IPS DF 4.7 (cell line): ENCODE results near the gene IFNGR2.
"Not testable (repeated sequence)": the region's sequence is repeated elsewhere in the genome, so short reads cannot be mapped to it uniquely, and the experiment has no call there.

Experiments
- DNase-seq: peaks from one replicate; pipeline ENCODE4 v3.0.0-alpha.2; 2013; ENCODE audit warnings: low spot score; ENCODE audit errors: extremely low read depth

Gene IFNGR2

DNA sequence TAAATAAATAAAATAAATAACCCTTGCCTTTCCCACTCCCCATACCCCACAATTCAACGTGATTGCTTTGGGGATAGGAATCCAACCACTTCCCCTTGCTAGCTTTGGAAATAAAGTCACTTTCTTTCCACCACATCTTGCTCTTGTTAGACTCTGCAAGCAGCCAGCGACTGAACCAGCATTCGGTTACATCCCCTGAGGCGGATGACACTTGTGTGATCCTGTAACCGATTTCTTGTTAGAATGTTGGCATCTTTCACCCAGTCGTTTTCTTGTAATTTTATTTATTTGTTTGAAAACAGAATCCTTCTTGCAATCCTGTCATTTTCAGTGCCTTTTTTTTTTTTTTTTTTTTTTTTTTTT lies 1.6 kb upstream of the IFNGR2 start:
- no peak for DNase-seq

DNA sequence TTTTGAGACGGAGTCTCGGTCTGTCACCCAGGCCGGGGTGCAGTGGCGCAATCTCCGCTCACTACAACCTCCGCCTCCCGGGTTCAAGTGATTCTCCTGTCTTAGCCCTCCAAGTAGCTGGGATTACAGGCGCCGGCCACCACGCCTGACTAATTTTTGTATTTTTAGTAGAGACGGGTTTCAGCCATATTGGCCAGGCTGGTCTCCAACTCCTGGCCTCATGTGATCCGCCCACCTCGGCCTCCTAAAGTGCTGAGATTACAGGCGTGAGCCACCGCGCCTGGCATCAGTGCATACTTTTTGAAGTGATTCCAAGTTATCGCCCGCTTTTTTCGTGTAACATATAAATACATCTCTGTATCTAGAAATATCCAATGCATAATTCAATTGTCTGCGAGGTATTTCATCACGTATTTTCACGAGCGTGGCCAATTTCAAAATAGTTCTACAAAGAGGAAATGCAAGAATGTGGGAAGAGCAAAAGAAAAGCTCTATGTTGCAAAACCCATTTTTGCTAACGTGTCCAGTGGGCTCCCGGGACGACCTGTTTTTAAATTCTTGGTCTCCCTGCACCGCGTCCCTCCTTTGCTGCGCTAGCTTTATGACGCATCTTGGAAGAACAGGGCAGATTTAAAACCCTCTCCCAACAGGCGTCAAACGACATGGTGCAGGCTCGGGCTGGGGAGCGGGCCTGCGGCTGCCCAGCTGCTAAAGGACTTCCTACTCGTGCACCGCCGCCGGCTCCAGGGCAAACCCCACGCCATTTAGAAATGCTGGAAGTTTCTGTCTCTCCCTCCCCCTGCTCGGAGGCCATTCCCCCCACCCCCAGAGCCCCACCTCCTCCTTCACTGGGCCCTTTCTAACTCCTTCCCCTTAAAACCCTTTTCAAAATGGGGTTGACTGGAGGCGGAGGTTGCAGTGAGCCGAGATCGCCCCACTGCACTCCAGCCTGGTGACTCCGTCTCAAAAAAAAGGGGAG lies 923 bp upstream of the IFNGR2 start:
- no peak for DNase-seq

DNA sequence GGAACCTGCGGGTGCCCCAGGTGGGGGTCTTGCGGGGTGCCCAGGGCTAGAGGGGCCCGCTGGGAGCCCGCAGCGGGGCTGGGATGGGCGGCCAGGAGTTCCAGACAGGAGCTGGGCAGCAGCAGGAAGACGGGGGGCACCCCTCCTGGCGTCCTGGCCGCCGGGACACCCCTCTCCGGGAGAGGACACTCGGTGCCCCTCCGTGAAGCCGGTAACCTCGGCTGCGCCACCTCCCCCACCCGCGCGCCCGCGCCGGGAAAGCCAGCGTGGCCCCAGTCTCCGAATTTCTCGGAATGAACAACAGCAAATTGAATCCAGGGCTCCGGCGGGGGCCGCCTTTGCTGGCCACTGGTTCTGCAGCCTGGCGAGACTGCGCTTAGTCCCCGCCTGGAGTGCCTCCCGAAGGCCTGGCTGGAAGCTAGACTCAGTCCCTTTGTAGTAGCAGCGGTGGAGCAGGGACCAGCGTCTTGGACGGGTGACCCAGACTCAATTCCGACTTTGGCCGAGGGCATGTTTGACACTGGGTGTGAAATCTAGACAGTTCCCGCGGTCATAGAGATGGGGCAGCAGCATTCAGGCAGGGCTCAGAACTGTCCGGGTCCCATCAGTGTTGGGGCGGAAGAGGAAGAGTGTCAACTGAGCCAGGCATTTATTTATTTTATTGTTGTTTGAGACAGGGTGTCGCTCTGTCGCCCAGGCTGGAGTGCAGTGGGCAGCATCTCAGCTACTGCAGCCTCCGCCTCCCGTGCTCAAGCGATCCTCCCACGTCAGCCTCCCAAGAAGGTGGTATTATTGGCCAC lies 773 bp downstream of the IFNGR2 start:
- no peak for DNase-seq

DNA sequence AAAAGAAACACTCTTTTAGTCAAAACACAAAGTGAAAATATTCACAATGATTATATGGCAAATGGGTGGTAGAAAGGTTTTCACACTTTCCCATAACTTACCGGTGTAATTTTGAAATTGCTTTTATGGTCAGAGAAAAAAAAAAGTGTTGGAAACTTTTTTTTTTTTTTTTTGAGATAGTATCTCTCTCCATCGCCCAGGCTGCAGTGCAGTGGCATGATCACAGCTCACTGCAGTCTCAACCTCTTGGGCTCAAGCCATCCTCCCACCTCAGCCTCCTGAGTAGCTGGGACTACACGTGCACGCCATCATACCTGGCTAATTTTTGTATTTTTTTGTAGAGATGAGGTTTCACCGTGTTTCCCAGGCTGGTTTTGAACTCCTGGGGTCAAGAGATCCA lies 3.3 kb downstream of the IFNGR2 start:
- no peak for DNase-seq

- DNase-seq, result no peak
Observed at GRCh38 chr21:33411949-33412430, 8.8 kb downstream of the IFNGR2 start.

DNA sequence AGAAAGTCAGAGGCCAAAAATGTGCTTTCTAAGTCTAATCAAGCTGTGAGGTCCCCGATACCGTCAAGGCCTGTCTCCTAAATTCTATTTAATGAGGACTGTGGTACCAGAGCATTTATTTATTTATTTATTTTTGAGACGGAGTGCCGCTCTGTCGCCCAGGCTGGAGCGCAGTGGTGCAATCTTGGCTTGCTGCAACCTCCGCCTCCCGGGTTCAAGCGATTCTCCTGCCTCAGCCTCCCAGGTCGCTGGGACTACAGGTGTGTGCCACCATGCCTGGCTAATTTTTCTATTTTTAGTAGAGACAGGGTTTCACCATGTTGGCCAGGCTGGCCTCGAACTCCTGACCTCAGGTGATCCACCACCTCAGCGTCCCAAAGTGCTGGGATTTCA lies 9.2 kb downstream of the IFNGR2 start:
- not testable (repeated sequence) for DNase-seq

DNA sequence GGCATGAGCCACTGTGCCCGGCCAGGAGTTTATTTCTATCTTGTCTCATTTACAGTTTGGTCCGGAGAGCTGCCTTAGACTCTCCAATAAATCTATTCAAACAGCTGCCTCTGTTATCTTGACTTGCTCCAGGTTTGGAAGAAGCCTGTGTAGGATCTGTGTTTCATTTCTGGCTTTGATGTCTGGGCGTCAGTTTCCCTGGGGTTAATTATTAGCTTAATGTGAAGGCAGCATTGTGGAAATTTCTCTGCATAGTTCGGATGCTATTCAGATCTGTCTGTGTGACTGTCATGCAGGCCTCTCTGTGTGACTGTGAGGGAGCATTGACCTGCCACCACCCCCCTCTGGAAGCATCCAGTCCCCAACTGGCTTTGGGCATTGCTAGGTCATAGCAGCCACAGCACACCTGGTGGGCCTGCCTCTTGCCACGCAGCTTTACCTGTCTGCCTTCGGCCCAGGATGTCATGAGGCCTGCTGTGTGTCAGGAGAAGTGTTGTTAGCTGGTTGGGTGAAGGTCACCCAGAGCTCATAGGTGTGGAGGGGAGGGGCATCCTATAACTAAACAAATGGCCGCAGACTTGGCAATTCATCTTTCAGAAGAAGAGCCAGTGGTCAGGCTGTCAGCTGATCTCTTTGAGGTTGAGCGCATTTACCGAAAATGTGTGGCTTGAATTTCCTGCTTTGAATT lies 9.8 kb downstream of the IFNGR2 start:
- DNase-seq, result no peak

DNA sequence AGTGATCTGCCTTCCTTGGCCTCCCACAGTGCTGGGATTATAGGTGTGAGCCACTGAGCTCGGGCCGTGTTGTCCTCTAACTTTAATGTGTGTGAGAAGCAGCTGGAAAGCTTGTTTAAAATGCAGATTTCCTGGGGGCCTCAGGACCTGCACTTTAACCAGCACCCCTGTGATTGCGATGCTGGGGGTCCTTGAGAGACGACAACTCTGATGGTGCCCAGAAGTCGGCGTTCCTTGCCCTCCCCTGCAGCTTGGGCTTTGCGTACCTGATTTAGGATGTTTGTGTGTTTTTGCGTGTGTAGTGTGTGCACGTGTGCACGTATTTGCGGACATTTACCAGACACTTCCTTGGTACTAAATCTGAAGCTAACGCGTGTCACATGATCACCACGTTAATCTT lies 10.9 kb downstream of the IFNGR2 start:
- no peak for DNase-seq

GRCh38 chr21:33414926-33415325 lies 11.7 kb downstream of the IFNGR2 start:
- no peak for DNase-seq

DNA sequence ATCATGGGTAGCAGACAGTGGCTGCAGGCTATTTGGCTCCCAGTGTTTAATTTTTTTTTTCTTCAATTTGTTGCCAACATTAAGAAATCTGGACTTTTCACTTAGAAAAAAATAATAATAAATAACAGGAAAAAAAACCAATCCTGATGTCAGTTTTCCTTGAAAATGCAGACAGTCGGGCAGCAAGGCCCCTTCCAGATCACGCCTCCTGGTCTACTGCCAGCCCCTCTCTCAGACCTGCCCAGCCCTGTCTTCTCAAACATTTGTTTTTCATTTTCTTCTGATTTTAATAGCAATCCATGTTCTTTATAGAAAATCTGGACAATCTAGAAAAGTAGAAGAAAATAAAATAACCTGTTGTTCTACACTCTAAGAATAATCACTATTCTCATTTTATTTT lies 15.5 kb downstream of the IFNGR2 start:
- no peak for DNase-seq

DNA sequence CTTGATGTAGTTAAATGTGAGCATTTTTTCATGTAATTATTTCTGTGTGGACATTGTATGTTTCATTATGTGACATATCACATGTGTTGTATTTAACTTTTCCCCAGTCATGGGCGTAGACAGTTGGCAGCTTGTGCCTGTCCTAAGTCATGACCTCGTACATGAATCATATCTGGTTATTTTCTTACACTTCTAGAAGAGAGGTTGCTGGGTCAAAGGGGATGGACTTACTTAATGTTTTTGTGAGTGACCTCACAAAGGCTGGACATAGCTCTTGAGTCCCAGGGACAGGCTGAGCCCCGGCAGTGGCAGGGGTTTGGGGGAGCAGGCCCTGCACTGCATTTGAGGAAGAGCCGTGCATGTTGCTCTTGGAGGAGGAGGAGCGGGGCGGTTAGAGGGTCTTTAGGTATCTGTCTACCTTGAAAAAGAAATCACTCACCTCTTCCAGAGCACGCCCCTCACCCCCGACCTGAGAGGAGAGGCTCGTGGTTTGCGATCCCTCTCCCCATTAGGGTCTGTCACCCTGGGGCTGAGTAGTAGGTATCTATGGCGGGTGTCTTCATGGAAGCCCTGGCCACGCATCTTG lies 16.4 kb downstream of the IFNGR2 start:
- no peak for DNase-seq

DNA sequence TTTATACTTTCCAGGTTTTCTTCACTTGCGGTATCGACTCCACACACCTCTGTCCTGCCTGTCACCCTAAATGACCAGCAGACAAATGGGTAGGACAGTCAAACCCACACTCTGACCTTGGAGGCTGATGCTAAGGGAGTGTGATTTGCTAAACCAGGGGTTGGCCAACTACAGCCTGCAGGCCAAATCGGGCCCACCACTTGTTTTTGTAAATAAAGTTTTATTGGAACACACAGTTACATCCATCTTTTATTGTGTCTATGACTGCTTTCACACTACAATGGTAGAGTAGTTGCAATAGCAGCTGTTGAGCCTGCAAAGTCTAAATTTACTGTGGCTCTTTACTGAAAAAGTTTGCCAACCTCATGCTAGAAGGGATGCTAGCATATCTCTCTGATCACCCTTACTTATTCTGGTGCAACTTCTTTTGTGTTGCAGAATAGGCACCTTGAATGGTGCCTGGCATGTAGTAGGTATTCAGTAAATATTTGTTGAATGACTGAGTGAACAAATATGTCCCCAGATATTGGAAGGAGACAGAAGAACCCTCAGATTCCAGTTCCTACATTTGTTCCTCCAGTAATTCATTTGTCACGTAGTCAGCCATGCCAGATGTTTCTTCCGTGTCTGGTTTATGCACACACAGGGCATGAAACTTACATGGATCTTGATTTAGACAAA lies 18.6 kb downstream of the IFNGR2 start:
- DNase-seq, result no peak

- DNase-seq, result no peak
Observed at GRCh38 chr21:33424214-33424613, 21.0 kb downstream of the IFNGR2 start.

DNA sequence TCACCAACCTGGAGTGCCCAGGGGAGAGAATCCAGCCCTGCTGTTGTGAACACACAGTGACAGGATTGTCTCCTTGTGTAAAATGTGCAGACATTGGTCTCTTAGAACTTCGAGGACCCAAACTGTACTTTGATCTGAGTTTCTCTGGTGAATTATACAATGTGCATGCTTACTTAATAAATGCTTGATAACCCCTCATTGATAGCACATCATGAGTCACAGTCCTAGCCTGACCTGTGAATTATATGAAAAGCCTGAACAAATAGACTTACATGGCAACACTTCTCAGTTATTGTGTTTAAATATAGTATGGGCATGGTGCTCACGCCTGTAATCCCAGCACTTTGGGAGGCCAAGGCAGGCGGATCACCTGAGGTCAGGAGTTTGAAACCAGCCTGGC lies 22.6 kb downstream of the IFNGR2 start:
- DNase-seq, result no peak

GRCh38 chr21:33427051-33427450 lies 23.8 kb downstream of the IFNGR2 start:
- DNase-seq, result no peak

DNA sequence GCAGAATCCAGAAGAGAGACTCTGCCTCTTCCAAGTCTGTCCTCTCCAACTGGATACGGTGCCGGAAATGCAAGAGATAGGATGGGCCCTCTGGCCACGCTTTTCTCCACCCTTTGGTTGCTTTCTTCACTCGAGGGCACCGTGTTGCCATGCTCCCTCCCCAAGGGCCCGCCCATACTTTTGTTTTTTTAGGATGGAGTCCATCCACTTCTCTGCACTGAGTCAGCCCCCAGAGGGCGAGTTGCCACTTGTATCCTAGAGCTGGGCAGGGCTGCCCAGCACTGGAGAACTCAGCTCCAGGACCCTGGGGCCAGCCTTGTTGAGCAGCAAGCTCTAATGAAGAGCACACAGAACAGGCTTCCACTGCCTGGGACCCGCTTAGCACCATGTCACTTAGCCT lies 25.5 kb downstream of the IFNGR2 start:
- no peak for DNase-seq

- DNase-seq, result no peak
Observed at GRCh38 chr21:33430858-33431257, 27.6 kb downstream of the IFNGR2 start.

- no peak for DNase-seq
Observed at GRCh38 chr21:33432496-33432895, 29.3 kb downstream of the IFNGR2 start.

DNA sequence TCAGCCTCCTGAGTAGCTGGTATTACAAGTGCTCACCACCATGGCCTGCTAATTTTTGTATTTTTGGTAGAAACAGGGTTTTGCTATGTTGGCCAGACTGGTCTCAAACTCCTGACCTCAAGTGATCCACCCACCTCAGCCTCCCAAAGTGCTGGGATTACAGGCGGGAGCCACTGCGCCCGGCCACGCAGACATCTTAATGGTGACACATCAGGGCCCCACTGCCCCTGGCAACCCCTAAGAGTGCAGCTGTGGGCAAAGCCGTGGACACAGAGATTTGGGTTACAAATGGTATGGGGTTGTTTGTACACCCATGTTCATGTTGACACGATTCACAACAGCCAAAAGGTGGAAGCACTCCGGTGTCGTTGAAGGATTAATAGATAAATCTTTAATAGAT lies 29.8 kb downstream of the IFNGR2 start:
- no peak for DNase-seq

GRCh38 chr21:33433425-33434114 lies 30.4 kb downstream of the IFNGR2 start:
- DNase-seq, result no peak
